ENCODE results near the gene GPX3. TPM values are rescaled to one million over a fixed set of nuclear protein-coding genes. Genes with fewer than 3 reads are reported as not detected.

The GPX3 gene
- total and polyA plus RNA-seq, 2 experiments from 2014 or later = 28.0 to 48.9 TPM

DNA sequence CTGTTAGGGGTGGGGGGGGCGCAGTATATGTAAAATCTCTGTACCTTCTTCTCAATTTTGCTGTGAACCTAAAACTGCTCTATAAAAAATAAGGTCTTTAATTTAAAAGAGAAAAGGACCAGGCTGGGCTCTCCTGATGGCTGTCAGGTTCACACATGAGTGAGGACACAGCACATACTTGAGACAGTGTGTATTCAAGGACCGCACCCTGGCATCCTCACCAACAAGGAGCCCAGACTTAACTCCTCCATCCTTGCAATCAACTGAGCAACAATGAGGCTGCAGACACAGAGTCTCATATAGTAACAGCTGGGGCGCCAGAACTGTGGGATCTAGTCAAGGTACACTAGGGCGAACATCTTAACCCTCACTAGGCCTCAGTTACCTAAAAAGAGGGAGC lies 50.6 kb downstream of the GPX3 start:
- Histone ChIP-seq H3K4me2 (no peak overlapping the region), H3K79me2 (replicated peaks; ENCODE audit: insufficient read depth) (peaks cover 16% of the 10 kb centered on the region), H4K20me1 (replicated peaks; ENCODE audit: insufficient read depth) (peaks cover 9% of the 10 kb centered on the region), H3K4me3 (no peak overlapping the region), H2AFZ (no peak overlapping the region), H3K9me2 (ENCODE audit: insufficient read depth) (no peaks in the 10 kb centered on the region), H3F3A (replicated peaks; ENCODE audit: low read depth) (no peaks in the 10 kb centered on the region), H3K36me3 (ENCODE audit: insufficient read depth) (no peaks in the 10 kb centered on the region), H3K27ac (ENCODE audit: low read depth) (no peak overlapping the region), H3K27me3 (ENCODE audit: insufficient read depth) (no peaks in the 10 kb centered on the region), H3K4me1 (ENCODE audit: insufficient read depth) (no peaks in the 10 kb centered on the region)
- ATAC-seq = no peak
- TF ChIP-seq ZNF114 (CRISPR knock-in tag; IDR thresholded peaks at IDR 0.05) (no peak), JUNB (IDR thresholded peaks at IDR 0.05; ENCODE audit: unreplicated experiment) (no peak)
- no peaks in the 10 kb centered on the region for H3K9me3 Mint-ChIP-seq
- H3K27me3 Mint-ChIP-seq (ENCODE audit: insufficient read depth, low read depth, poor library complexity) = peaks cover 6% of the 10 kb centered on the region
- H3K4me1 Mint-ChIP-seq = peaks cover 15% of the 10 kb centered on the region
- no peak overlapping the region for H3K4me3 Mint-ChIP-seq
- no peak overlapping the region for H3K27ac Mint-ChIP-seq
- DNase-seq (ENCODE audit: low spot score) = no peak
- H3K36me3 Mint-ChIP-seq (ENCODE audit: low read depth) = peaks cover 8% of the 10 kb centered on the region; the same call in 2 of the 3 replicates

DNA sequence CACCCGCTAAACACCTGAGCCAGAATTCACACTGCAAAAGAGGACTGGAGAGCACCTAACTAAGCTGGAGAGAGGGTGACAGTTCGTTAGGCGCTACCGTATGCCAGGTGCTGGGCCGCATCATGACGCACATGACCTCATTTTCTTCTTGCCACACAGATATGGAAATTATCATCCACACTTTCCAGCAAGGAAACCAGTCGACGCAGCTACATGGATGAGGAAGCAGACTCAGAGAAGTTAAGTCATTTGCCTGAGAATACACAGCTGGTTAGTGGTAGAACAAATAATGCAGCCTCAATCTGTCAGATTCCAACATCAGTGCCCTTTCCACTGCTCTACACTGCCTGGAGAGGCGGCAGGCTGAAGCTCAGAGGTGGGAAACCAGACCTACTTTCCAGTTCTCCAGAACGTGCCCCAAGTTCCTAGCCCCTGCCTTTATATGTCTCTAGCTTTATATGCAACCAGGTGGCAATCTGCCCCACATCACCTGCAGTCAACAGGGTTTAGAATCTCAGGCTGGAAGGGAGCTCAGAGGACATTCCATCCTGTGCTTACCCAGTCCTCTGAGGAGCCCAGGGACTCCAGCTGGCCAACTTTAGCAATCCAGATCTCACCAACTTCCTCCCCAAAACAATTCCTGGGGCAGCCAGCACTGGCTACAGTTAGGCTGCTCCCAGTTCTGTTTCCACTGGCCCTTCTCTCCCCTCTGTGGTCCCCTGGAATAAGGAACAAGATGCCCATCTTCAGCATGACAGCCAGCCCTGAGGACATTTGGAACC lies 51.6 kb downstream of the GPX3 start:
- Histone ChIP-seq H3K79me2 (replicated peaks; ENCODE audit: insufficient read depth) (peaks cover 16% of the 10 kb centered on the region), H3K36me3 (ENCODE audit: insufficient read depth) (no peaks in the 10 kb centered on the region), H2AFZ (no peak overlapping the region), H3K9me2 (ENCODE audit: insufficient read depth) (no peaks in the 10 kb centered on the region), H3K4me2 (no peak overlapping the region), H3K27ac (ENCODE audit: low read depth) (no peak overlapping the region), H3K4me1 (ENCODE audit: insufficient read depth) (no peaks in the 10 kb centered on the region), H3K27me3 (ENCODE audit: insufficient read depth) (no peaks in the 10 kb centered on the region), H3F3A (replicated peaks; ENCODE audit: low read depth) (no peaks in the 10 kb centered on the region), H3K4me3 (no peak overlapping the region), H4K20me1 (replicated peaks; ENCODE audit: insufficient read depth) (peaks cover 13% of the 10 kb centered on the region)
- Mint-ChIP-seq H3K9me3 (no peaks in the 10 kb centered on the region), H3K36me3 (ENCODE audit: low read depth) (peaks cover 8% of the 10 kb centered on the region; the same call in 2 of the 3 replicates), H3K4me1 (peaks cover 9% of the 10 kb centered on the region; the same call in 2 of the 3 replicates), H3K27me3 (ENCODE audit: insufficient read depth, low read depth, poor library complexity) (peaks cover 6% of the 10 kb centered on the region), H3K4me3 (no peak overlapping the region), H3K27ac (no peak overlapping the region; the same call in 1 of the 2 replicates)
- no peak for TF ChIP-seq CREB1 (CRISPR knock-in tag; IDR thresholded peaks at IDR 0.05; ENCODE audit: low read depth)
- no peak for TF ChIP-seq ZNF114 (CRISPR knock-in tag; IDR thresholded peaks at IDR 0.05)
- TF ChIP-seq EZH2phosphoT487 (IDR thresholded peaks at IDR 0.05; ENCODE audit: unreplicated experiment) = no peak
- no peak for TF ChIP-seq POLR2AphosphoS5 (IDR thresholded peaks at IDR 0.05; ENCODE audit: low read depth)
- TF ChIP-seq, protein P1, sequence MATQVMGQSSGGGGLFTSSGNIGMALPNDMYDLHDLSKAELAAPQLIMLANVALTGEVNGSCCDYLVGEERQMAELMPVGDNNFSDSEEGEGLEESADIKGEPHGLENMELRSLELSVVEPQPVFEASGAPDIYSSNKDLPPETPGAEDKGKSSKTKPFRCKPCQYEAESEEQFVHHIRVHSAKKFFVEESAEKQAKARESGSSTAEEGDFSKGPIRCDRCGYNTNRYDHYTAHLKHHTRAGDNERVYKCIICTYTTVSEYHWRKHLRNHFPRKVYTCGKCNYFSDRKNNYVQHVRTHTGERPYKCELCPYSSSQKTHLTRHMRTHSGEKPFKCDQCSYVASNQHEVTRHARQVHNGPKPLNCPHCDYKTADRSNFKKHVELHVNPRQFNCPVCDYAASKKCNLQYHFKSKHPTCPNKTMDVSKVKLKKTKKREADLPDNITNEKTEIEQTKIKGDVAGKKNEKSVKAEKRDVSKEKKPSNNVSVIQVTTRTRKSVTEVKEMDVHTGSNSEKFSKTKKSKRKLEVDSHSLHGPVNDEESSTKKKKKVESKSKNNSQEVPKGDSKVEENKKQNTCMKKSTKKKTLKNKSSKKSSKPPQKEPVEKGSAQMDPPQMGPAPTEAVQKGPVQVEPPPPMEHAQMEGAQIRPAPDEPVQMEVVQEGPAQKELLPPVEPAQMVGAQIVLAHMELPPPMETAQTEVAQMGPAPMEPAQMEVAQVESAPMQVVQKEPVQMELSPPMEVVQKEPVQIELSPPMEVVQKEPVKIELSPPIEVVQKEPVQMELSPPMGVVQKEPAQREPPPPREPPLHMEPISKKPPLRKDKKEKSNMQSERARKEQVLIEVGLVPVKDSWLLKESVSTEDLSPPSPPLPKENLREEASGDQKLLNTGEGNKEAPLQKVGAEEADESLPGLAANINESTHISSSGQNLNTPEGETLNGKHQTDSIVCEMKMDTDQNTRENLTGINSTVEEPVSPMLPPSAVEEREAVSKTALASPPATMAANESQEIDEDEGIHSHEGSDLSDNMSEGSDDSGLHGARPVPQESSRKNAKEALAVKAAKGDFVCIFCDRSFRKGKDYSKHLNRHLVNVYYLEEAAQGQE (IDR thresholded peaks at IDR 0.05; ENCODE audit: unreplicated experiment) = no peak
- no peak for DNase-seq (ENCODE audit: low spot score)
- no peak for ATAC-seq
